H9 (cell line): ENCODE data around the gene TRIO. TPM values are rescaled to one million over a fixed set of nuclear protein-coding genes. Genes with fewer than 3 reads are reported as not detected.

Experiments
- DNase-seq: peaks from one replicate; pipeline ENCODE4 v3.0.0-alpha.2; 2017
- H2AFZ ChIP-seq: one replicate; pipeline ENCODE4 v1.6.1; 2013; ENCODE audit warnings: mild to moderate bottlenecking, low read length, control low read depth, moderate library complexity
- H2AK5ac ChIP-seq: 2 replicates; pipeline ENCODE4 v1.6.1; 2013; ENCODE audit warnings: low read length, control low read depth, mixed read lengths; ENCODE audit not compliant: insufficient read length
- H2BK120ac ChIP-seq: one replicate; pipeline ENCODE4 v1.6.1; 2013; ENCODE audit warnings: low read depth, mild to moderate bottlenecking, low read length, control low read depth, inconsistent platforms; ENCODE audit not compliant: poor library complexity, severe bottlenecking
- H2BK12ac ChIP-seq: 2 replicates; pipeline ENCODE4 v1.6.1; 2013; ENCODE audit warnings: low read length, control low read depth, mixed read lengths, low read depth; ENCODE audit not compliant: insufficient read length
- H2BK15ac ChIP-seq: 2 replicates; pipeline ENCODE4 v1.6.1; 2013; ENCODE audit warnings: low read depth, low read length, control low read depth
- H2BK20ac ChIP-seq: one replicate; pipeline ENCODE4 v1.6.1; 2013; ENCODE audit warnings: low read depth, mild to moderate bottlenecking, low read length, control low read depth, inconsistent platforms; ENCODE audit not compliant: poor library complexity, severe bottlenecking
- H2BK5ac ChIP-seq: 2 replicates; pipeline ENCODE4 v1.6.1; 2013; ENCODE audit warnings: low read length, control low read depth, mixed read lengths; ENCODE audit not compliant: insufficient read length
- H3K14ac ChIP-seq: 2 replicates; pipeline ENCODE4 v1.6.1; 2013; ENCODE audit warnings: low read length, control low read depth; ENCODE audit not compliant: insufficient read depth
- H3K18ac ChIP-seq: 2 replicates; pipeline ENCODE4 v1.6.1; 2013; ENCODE audit warnings: low read depth, mild to moderate bottlenecking, mixed read lengths, low read length, control low read depth; ENCODE audit not compliant: insufficient read length
- H3K23ac ChIP-seq: 2 replicates; pipeline ENCODE4 v1.6.1; 2013; ENCODE audit warnings: low read length, control low read depth, mixed read lengths, low read depth; ENCODE audit not compliant: insufficient read length
- H3K23me2 ChIP-seq: 2 replicates; pipeline ENCODE4 v1.6.1; 2013; ENCODE audit warnings: low read depth, mild to moderate bottlenecking, mixed read lengths, low read length, control low read depth; ENCODE audit not compliant: insufficient read length, poor library complexity, severe bottlenecking
- H3K27ac ChIP-seq: 2 replicates; pipeline ENCODE4 v1.5.1; 2013; ENCODE audit warnings: low read length, control low read depth, mixed read lengths, low read depth; ENCODE audit not compliant: insufficient read length
- H3K27me3 ChIP-seq: 2 replicates; pipeline ENCODE4 v1.6.1; 2013; ENCODE audit warnings: low read length, control low read depth, inconsistent platforms; ENCODE audit not compliant: insufficient read depth
- H3K4ac ChIP-seq: 2 replicates; pipeline ENCODE4 v1.6.1; 2013; ENCODE audit warnings: low read depth, mild to moderate bottlenecking, control low read depth, inconsistent platforms, low read length, moderate library complexity
- H3K4me1 ChIP-seq: 2 replicates; pipeline ENCODE4 v1.6.1; 2013; ENCODE audit warnings: low read length, control low read depth, inconsistent platforms; ENCODE audit not compliant: insufficient read depth
- H3K4me2 ChIP-seq: 2 replicates; pipeline ENCODE4 v1.6.1; 2013; ENCODE audit warnings: low read length, control low read depth, mixed read lengths; ENCODE audit not compliant: insufficient read length, insufficient read depth
- H3K56ac ChIP-seq: 2 replicates; pipeline ENCODE4 v1.6.1; 2013; ENCODE audit warnings: low read depth, mild to moderate bottlenecking, mixed read lengths, low read length, control low read depth; ENCODE audit not compliant: insufficient read length
- H3K79me1 ChIP-seq: 2 replicates; pipeline ENCODE4 v1.6.1; 2013; ENCODE audit warnings: low read depth, mild to moderate bottlenecking, moderate library complexity, low read length, control low read depth, inconsistent platforms; ENCODE audit not compliant: insufficient read depth, poor library complexity, severe bottlenecking
- H3K79me2 ChIP-seq: 2 replicates; pipeline ENCODE4 v1.6.1; 2013; ENCODE audit warnings: low read length, control low read depth, inconsistent platforms; ENCODE audit not compliant: insufficient read depth
- H3K9ac ChIP-seq: 2 replicates; pipeline ENCODE4 v1.6.1; 2013; ENCODE audit warnings: low read length, control low read depth, mixed read lengths; ENCODE audit not compliant: insufficient read length; ENCODE audit errors: extremely low read depth
- H3K9me3 ChIP-seq: one replicate; pipeline ENCODE4 v1.6.1; 2013; ENCODE audit warnings: low read depth, low read length, inconsistent platforms; ENCODE audit not compliant: control insufficient read depth
- H3T11ph ChIP-seq: one replicate; pipeline ENCODE4 v1.6.1; 2013; ENCODE audit warnings: mild to moderate bottlenecking, low read length, control low read depth, inconsistent platforms
- H4K20me1 ChIP-seq: one replicate; pipeline ENCODE4 v1.6.1; 2013; ENCODE audit not compliant: control insufficient read depth, insufficient read length, insufficient read depth
- H4K5ac ChIP-seq: 2 replicates; pipeline ENCODE4 v1.6.1; 2013; ENCODE audit warnings: low read depth, mild to moderate bottlenecking, mixed read lengths, low read length, control low read depth; ENCODE audit not compliant: insufficient read length
- H4K8ac ChIP-seq: replicated peaks from 2 replicates; pipeline ENCODE4 v1.6.1; 2013; ENCODE audit warnings: low read length, control low read depth, mixed read lengths, low read depth; ENCODE audit not compliant: insufficient read length
- H4K91ac ChIP-seq: 2 replicates; pipeline ENCODE4 v1.6.1; 2013; ENCODE audit warnings: low read depth, mild to moderate bottlenecking, moderate library complexity, mixed read lengths, low read length, control low read depth; ENCODE audit not compliant: insufficient read length
- H3K27ac Mint-ChIP-seq, 3 experiments: 2 replicates in 2 of 3; 3 replicates in 1 of 3; pipeline ENCODE4 v1.8.0; 2020 to 2021; ENCODE audit warnings: mixed read lengths in 3 of 3, mild to moderate bottlenecking in 1 of 3, moderate library complexity in 1 of 3
- H3K27me3 Mint-ChIP-seq: 2 replicates; pipeline ENCODE4 v1.8.0; 2021; ENCODE audit warnings: low read depth, mild to moderate bottlenecking, moderate library complexity, mixed read lengths
- H3K36me3 Mint-ChIP-seq, 3 experiments: 2 replicates in 2 of 3; 3 replicates in 1 of 3; pipeline ENCODE4 v1.8.0; 2020 to 2021; ENCODE audit warnings: low read depth in 3 of 3, mixed read lengths in 3 of 3; ENCODE audit not compliant: insufficient read depth in 1 of 3
- H3K4me1 Mint-ChIP-seq, 2 experiments: 2 replicates each; pipeline ENCODE4 v1.8.0; 2020; ENCODE audit warnings: mixed read lengths in 2 of 2
- H3K4me3 Mint-ChIP-seq, 2 experiments: 2 replicates in 1 of 2; 3 replicates in 1 of 2; pipeline ENCODE4 v1.8.0; 2020 to 2021; ENCODE audit warnings: mild to moderate bottlenecking in 2 of 2, mixed read lengths in 2 of 2, moderate library complexity in 1 of 2
- H3K9me3 Mint-ChIP-seq, 2 experiments: 2 replicates in 1 of 2; 3 replicates in 1 of 2; pipeline ENCODE4 v1.8.0; 2020; ENCODE audit warnings: mild to moderate bottlenecking in 2 of 2, mixed read lengths in 2 of 2, moderate library complexity in 1 of 2
- CTCF ChIP-seq: fragments of 200-600 bp; sonication (generic); conservative IDR thresholded peaks from 3 replicates; pipeline ENCODE4 v1.8.0; 2021; ENCODE audit warnings: antibody characterized with exemption, mild to moderate bottlenecking
- WGBS: extraction: QIAGEN DNeasy Blood & Tissue Kit; methylation state at CpG from one replicate; pipeline ENCODE4 v1.1.7; 2013; ENCODE audit warnings: missing lambda C conversion rate, low lambda C conversion rate, mixed read lengths; ENCODE audit not compliant: insufficient read length; ENCODE audit errors: extremely low coverage; 5-methylcytosine and 5-hydroxymethylcytosine counted together
- total RNA-seq: library from RNA; stranded (reverse); gene quantifications from 2 replicates; pipeline ENCODE4 v1.2.1, GENCODE V29; 2021

Gene TRIO
- total RNA-seq, 1 experiment from 2014 or later: 87.8 TPM

- H4K91ac ChIP-seq: no peak overlapping the region
- no peak overlapping the region for H4K8ac ChIP-seq
- no peak overlapping the region for H3T11ph ChIP-seq
- H3K27ac ChIP-seq: no peak overlapping the region
- H2BK20ac ChIP-seq: no peak overlapping the region
- H3K4me2 ChIP-seq: no peak overlapping the region
- WGBS: no CpG with 5 or more reads among the region's 7 CpGs
- no peaks in the 10 kb centered on the region for H3K4me1 ChIP-seq
- H3K9me3 Mint-ChIP-seq: no peaks in the 10 kb centered on the region
- H3K27me3 ChIP-seq: no peaks in the 10 kb centered on the region
- H3K23me2 ChIP-seq: no peaks in the 10 kb centered on the region
- H3K36me3 Mint-ChIP-seq: peaks cover 11 to 44% (median 39%) of the 10 kb centered on the region in 3 experiments; a peak in 6 of 7 replicates
- 0 out of 2 replicates have a peak, but pooled peaks cover 2% of the 10 kb centered on the region for H3K79me2 ChIP-seq
- peaks cover 20% of the 10 kb centered on the region in 2 experiments for H3K4me1 Mint-ChIP-seq
- no peak overlapping the region for H3K27ac Mint-ChIP-seq
- H2BK5ac ChIP-seq: no peak overlapping the region
- H3K56ac ChIP-seq: no peak overlapping the region
- H3K79me1 ChIP-seq: no peaks in the 10 kb centered on the region
- no peak overlapping the region for H2BK12ac ChIP-seq
- H4K5ac ChIP-seq: no peak overlapping the region
- H3K4me3 Mint-ChIP-seq: no peak overlapping the region
- TF ChIP-seq CTCF: no peak
- no peak overlapping the region for H3K14ac ChIP-seq
- H3K4ac ChIP-seq: no peak overlapping the region
- H3K18ac ChIP-seq: no peak overlapping the region
- no peak overlapping the region for H3K9ac ChIP-seq
- H2AK5ac ChIP-seq: no peak overlapping the region
- no peak overlapping the region for H2AFZ ChIP-seq
- no peaks in the 10 kb centered on the region for H3K27me3 Mint-ChIP-seq
- H2BK120ac ChIP-seq: no peak overlapping the region
- no peaks in the 10 kb centered on the region for H4K20me1 ChIP-seq
- H2BK15ac ChIP-seq: no peak overlapping the region
- no peaks in the 10 kb centered on the region for H3K9me3 ChIP-seq
- no peak overlapping the region for H3K23ac ChIP-seq
- no peak for DNase-seq
Measured at GRCh38 chr5:14425559-14425958, 282.4 kb downstream of the TRIO start.
